Right renal cortex interstitium (tissue), 3 donors: ENCODE measurements around the gene HRH4. TPM values are rescaled to one million over a fixed set of nuclear protein-coding genes. Genes with fewer than 3 reads are reported as not detected.

Experiments
- DNase-seq, 3 donors: peaks; one replicate each; pipeline ENCODE4 v3.0.0-alpha.2; 2013; ENCODE audit warnings: low read depth in 3 of 3, low spot score in 2 of 3
- polyA plus RNA-seq, 3 donors: library from polyadenylated mRNA; unstranded; fragments of 120-200 nt; gene quantifications; one replicate each; pipeline ENCODE4 v1.2.1, GENCODE V29; 2013; ENCODE audit not compliant: insufficient read length in 3 of 3

The HRH4 gene, protein sequence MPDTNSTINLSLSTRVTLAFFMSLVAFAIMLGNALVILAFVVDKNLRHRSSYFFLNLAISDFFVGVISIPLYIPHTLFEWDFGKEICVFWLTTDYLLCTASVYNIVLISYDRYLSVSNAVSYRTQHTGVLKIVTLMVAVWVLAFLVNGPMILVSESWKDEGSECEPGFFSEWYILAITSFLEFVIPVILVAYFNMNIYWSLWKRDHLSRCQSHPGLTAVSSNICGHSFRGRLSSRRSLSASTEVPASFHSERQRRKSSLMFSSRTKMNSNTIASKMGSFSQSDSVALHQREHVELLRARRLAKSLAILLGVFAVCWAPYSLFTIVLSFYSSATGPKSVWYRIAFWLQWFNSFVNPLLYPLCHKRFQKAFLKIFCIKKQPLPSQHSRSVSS
- under 1 TPM in 1 of 3 donors, not detected in 2; 0.10 TPM for polyA plus RNA-seq

DNA sequence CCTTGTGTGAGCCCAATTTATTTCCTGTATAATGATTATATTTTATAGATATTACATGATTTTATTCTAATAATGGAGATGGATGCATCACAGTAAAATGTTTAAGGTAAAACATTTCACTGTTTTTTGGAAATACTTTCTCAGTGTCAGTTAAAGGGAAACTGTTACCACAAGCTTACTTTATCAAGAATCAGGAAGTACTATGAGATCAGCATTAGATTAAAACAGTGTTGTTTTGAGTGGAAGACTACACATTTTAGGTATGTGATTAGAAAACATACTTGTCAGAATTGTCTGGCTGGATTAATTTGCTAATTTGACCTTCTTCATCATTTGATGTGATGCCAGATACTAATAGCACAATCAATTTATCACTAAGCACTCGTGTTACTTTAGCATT lies at the start of gene HRH4:
Gene HRH4, plus strand, starts transcription at position 250 of the 400 bp plus-strand sequence. Its CDS starts 92 bp downstream, at position 342.
- DNase-seq = no peak

GRCh38 chr18:24413148-24413547 lies 47.3 kb upstream of the HRH4 start:
- no peak for DNase-seq

DNA sequence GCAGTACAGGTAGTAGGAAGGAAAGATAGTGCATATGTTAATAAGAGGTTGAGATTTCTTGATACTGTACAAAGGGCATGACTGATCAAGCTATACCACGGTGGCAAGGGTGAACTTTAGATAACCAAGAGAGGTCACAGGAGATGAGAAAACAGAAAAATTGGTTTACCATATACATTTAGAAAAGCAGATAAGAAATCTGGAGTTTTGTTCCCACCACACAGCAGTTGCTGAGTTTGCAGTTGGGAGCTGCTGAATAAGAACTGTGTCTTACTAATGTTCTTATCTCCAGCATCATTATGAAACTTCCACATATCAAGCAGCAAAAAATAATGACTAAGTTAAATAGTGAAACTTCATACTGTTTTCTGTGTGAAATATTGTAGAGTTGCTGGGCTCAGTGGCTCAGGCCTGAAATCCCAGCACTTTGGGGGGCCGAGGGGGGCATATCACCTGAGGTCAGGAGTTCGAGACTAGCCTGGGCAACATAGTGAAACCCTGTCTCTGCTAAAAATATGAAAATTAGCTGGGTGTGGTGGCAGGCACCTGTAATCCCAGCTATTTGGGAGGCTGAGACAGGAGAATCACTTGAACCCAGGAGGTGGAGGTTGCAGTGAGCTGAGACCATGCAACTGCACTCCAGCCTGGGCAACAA lies 46.0 kb upstream of the HRH4 start:
- DNase-seq = no peak

- no peak for DNase-seq
These were observed 43.0 kb upstream of the HRH4 start for GRCh38 chr18:24417480-24417879.

DNA sequence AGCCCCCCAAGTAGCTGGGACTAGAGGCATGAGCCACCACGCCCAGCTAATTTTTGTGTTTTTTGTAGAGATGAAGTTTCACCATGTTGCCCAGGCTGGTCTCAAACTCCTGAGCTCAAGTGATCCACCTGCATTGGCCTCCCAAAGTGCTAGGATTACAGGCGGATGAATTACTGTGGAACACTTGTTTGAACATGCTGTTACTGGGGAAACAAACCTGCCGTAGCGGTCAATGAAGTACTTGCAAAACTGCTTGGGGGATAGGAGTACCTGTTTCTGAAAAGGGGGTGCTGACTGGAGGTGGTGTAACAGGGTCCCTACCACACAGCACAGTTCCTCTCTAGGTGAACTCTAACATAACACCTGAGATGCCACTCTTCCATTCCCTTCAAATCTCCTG lies 39.9 kb upstream of the HRH4 start:
- DNase-seq = no peak

DNA sequence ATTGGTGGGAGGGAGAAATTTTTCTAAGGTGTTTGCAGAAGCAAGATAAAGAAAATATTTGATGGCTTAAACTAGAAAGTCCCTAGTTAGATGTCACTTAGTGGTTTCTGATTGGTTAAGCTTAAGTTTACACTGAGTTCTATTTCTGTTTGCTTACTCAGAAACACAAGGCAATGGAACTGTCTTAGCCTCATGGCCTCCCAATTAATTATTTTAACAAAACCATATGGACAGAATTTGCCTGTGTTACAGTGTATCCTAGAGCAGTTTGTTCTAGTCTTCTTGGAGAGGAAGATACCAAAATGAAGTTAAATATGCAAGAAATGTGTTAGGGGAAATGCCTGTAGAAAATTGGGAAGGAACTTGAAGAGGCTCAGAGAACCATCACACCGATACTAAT lies 38.6 kb upstream of the HRH4 start:
- no peak for DNase-seq

- DNase-seq = no peak
These were observed 34.4 kb upstream of the HRH4 start for GRCh38 chr18:24426073-24426397.

DNA sequence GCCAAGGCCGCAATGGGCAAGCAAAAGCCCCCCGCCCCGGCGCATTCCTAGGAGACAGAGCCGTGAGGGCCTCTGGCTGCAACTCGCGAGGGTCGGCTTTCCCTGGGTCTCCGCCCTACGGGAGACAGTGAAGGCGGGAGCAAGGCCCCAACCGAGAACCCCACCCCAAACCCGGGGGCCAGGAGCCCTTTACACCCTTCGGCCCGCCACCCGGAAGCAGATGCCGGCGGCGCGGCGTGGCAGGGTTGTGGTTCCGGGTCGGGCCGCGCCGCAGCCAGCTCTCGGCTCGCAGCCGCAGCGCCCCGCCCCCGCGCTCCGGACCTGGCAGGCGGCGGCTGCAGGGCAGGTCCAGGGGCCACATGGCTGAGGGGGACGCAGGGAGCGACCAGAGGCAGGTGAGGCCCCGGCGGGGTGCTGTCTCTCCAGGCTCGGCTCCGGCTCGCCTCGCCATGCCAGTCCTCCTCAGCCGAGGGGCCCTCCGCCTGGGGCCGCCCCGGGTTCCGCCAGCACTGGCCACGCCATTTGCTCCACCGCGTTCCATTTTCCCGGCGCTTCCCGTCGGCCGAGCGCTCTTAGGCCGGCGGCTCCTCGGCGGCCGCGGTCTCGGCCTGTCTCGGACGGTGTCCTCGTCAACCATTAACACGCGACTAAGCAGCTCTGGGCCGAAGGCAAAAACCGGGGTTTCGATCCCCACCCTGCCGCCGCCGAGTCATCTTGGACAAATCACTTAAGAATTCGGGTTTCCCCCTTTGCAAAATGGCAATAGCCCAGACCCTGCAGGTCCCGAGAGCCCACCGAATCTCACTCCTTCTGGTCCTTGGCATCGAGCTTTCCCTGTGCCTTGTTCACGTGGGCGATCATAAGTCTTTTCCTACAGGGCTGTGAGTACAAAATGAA lies 33.8 kb upstream of the HRH4 start, which contains the start of gene IMPACT:
Gene IMPACT, plus strand, starts transcription at position 273 of the 897 bp plus-strand sequence. Its CDS starts 87 bp downstream, at position 360.
- peak; percentile 56 to 75 (median 73) for DNase-seq

- no peak for DNase-seq
These were observed 33.0 kb upstream of the HRH4 start for GRCh38 chr18:24427484-24427883.

DNA sequence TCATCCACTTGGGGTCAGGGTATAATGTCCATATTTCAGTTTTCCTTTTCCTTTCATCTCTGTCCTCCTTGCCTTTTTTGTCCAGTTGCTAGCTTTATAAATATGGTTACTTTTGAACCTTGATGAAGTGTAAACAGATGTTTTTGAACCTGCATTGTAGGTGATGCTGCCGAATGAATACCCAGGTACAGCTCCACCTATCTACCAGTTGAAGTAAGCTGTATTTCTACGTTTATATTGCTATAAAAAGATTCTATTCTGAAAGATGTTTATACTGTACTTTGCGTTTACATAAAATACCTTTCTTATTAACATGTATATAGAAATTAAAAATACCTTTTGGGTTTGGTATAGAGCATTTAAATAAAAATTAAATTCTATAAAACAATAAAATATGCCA lies 31.7 kb upstream of the HRH4 start:
- no peak for DNase-seq

DNA sequence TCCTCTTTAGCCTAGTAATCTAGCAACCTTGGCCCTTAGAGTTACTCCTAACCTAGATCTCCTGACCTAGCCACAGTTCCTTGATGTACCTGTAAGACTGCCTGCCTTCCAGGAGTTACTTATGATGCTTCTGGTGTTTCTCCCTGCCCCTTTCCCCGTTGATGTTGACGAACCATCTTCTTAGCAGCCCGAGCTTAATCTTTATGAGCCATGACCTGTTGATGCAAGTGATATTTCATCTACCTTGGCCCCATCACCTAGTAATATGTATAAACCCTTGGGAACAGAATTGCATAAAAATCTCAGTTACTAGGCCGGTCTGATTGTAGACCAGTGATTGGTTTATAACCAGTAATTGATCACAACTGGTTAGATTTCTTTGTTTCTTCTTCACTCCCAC lies 31.2 kb upstream of the HRH4 start:
- no peak for DNase-seq

DNA sequence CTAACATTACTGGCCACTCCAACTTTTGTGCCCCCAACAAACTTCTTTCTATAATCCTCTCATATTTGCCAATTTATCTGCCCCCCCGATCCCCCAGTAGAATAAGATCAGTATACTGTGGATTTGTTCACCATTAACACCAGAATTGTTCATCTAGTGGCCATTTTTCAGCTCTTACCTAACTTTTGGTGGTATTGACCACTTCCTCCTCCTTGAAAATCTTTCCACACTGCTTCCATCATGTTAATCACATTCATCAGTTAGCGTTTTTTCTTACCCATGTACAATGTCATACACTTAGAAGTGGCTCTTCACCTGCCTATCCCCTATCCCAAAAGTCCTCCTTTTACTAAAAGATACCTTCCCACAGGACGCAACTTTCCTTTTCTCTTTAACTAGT lies 27.8 kb upstream of the HRH4 start:
- DNase-seq = no peak

DNA sequence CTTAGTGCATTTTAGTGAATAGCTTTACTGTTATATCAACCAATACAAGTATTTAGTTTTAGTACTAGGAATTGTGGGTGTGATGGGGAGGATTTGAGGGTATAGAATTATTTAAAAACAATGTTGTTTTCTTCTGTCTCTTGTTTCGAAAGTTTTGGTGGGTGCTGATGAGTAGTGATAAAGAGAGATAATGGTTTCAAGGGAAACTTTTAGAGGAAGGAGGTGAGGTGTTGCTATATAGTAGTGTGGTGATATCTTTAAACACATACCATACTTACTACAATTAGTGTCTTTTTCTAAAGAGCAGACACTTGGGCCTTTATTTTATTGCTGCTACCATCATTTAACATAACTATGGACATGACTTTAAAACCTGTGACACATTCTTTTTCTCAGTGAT lies 23.5 kb upstream of the HRH4 start:
- DNase-seq = no peak

GRCh38 chr18:24443870-24444269 lies 16.6 kb upstream of the HRH4 start:
- DNase-seq = no peak

DNA sequence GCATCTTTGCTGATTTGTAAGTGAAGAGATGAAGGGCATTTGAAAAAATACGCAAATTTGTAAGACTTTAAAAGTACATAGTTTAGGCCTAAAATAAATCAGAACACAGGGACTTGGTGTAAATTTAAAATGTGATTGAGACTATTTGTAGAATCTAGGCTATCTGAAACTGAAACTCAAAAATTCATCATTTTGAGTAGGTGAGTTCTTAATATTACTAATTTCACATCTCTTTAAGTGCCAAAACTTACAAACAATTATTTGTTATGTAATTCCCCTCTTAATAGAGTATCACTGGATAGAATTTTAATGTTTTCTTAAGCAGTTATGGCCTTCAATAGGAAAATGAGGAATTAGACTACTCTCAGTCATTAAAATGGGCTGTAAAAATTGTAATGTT lies 14.0 kb upstream of the HRH4 start:
- no peak for DNase-seq

DNA sequence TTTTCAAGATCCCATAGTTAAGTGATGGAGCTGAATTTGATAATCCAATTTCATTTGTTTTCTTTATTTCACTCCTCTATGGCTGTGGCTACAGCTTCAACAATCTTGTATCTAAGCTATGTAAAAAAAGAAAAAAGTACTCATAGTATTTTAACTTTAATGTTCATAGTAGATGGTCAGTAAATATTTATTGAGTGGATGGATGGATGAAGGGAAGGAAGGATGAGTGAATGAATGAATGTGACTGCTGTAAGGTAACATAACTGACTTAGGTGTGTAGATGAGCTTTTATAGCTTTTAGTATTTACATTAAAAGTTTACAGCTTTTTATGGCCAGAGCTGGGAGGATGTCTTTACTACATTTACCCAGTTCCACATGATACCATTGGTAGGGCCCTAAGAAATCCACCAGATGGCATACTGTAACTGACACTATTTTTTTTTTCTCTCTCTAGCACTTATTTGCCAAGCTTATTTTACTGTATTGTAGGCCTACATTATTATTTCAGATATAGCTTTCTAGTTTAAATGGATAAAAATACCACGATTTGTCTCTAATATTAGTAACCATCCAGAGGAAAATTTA lies 13.4 kb upstream of the HRH4 start:
- DNase-seq = no peak

DNA sequence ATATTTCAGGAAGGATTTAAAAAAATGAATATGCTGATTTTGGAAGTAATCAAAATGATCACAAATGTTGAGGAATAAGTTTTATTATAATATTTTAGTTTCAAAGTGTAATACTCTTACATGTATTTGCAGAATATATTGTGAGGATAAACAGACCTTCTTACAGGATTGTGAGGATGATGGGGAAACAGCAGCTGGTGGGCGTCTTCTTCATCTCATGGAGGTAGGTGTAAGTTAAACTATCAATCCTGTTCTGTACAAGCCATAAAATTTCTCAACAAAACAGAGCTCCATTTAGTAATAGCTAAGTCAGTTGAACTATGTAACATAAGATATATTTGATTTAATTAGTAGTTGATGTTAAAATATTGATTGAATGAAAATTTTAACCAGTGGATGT lies 12.5 kb upstream of the HRH4 start:
- no peak for DNase-seq

DNA sequence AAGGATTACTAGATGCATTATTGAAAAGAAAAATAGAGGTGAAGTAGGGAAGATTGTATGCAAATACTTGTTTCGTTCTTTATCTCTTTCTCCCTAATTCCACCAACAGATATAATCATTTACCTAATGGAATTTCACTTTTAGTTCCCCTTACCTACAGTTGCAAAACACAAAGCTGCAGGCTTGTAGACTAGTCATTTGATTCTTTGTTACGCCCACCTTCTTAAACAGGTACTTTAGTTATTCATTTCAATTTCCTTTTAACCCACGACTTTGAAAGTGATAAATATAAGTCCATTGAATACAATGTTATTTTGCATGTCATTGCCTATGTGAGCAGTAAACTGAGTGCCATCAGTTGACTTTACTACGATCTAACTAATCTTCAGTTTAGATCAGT lies 3.9 kb upstream of the HRH4 start:
- no peak for DNase-seq

DNA sequence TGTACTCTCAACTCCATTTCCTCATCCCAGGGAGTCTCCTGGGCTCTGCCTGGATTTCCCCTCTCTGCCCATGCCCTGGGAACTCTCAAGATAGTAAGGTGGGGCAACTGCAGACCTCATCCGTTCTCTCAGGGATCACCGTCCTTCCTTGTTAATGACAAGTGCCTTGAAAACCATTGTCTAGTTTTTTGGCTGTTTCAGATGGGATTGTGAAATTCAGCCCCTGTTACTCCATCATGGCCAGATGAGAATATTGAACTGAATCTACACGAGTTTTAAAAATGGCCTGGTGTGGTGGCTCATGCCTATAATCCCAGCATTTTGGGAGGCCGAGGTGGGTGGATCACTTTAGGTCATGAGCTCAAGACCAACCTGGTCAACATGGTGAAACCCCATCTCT lies 665 bp upstream of the HRH4 start:
- DNase-seq = no peak

DNA sequence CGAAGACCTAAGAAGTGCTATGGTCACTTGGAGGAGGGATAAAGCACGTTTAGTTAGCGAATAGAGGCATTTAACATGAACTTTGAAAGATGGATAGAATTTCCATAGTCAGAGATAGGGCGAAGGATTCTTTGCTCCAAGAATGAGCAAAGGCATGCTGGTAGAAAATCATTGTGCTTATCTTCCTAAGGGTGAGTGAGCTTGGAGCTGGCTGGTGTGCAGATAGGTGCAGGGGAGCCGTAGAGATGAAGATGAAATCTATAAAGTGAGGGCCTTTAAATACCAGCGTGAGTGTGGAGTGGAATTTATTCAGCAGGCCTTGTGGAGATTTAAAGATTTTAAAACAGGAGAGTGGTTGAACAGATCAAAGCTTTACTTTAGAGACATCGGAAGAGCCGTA lies 1.6 kb downstream of the HRH4 start:
- no peak for DNase-seq
